H1 (cell line): ENCODE measurements around the gene TTC24. TPM values are rescaled to one million over a fixed set of nuclear protein-coding genes. Genes with fewer than 3 reads are reported as not detected.

Experiments used
- CTCF ChIA-PET: fragments of 300-600 bp; sonication (Branson Sonifier 250); formaldehyde crosslinking; loops from one replicate; lab custom pipeline; 2021; ENCODE audit not compliant: partially characterized antibody; lab: Charles Lee
- POLR2A ChIA-PET: fragments of 300-600 bp; sonication (Branson Sonifier 250); formaldehyde crosslinking; loops from one replicate; lab custom pipeline; 2021; ENCODE audit warnings: inconsistent platforms; ENCODE audit not compliant: partially characterized antibody; lab: Charles Lee
- DNase-seq, 2 experiments: peaks; one replicate each; pipeline versions ENCODE4 v3.0.0 to v3.0.0-alpha.2; 2010 to 2022; ENCODE audit warnings: low spot score in 2 of 2, low read depth in 1 of 2, mixed read lengths in 1 of 2
- FAIRE-seq: peaks from 2 replicates; lab custom pipeline; 2011; peaks lifted over from hg19 to GRCh38; lab: Jason Lieb, UNC
- H2AFZ ChIP-seq: 2 replicates; pipeline ENCODE4 v1.8.1; 2012; ENCODE audit warnings: low read length, inconsistent platforms
- H2AK5ac ChIP-seq: 2 replicates; pipeline ENCODE4 v1.6.1; 2013; ENCODE audit warnings: low read depth, low read length
- H2BK120ac ChIP-seq: replicated peaks from 2 replicates; pipeline ENCODE3; 2013; ENCODE audit warnings: low read depth, low read length, inconsistent platforms
- H2BK12ac ChIP-seq: 2 replicates; pipeline ENCODE4 v1.6.1; 2013; ENCODE audit warnings: low read depth, low read length
- H2BK15ac ChIP-seq: 2 replicates; pipeline ENCODE4 v1.6.1; 2013; ENCODE audit warnings: low read length
- H2BK20ac ChIP-seq: 2 replicates; pipeline ENCODE4 v1.6.1; 2013; ENCODE audit warnings: low read length
- H2BK5ac ChIP-seq: 2 replicates; pipeline ENCODE4 v1.6.1; 2013; ENCODE audit warnings: low read depth, low read length
- H3K14ac ChIP-seq: 2 replicates; pipeline ENCODE4 v1.6.1; 2013; ENCODE audit warnings: inconsistent platforms; ENCODE audit not compliant: insufficient read length
- H3K18ac ChIP-seq: 2 replicates; pipeline ENCODE4 v1.6.1; 2013; ENCODE audit warnings: low read length; ENCODE audit errors: extremely low read depth
- H3K23ac ChIP-seq: 2 replicates; pipeline ENCODE4 v1.6.1; 2013; ENCODE audit warnings: inconsistent platforms; ENCODE audit not compliant: insufficient read length
- H3K23me2 ChIP-seq: 2 replicates; pipeline ENCODE4 v1.6.1; 2013; ENCODE audit warnings: low read depth, low read length
- H3K27ac ChIP-seq: 2 replicates; pipeline ENCODE4 v1.6.1; 2011; ENCODE audit warnings: low read depth, low read length, inconsistent platforms
- H3K27me3 ChIP-seq, 4 experiments: replicated peaks in 1 of 4; 1 replicate in 1 of 4; 2 replicates in 3 of 4; pipeline versions ENCODE4 v1.6.1 to v1.8.1; 2011 to 2013; ENCODE audit warnings: low read length in 3 of 4, mild to moderate bottlenecking in 3 of 4, inconsistent platforms in 2 of 4, mixed read lengths in 2 of 4, moderate library complexity in 1 of 4; ENCODE audit not compliant: control insufficient read depth in 3 of 4, insufficient read depth in 3 of 4; ENCODE audit errors: extremely low read depth in 1 of 4
- H3K36me3 ChIP-seq, 4 experiments: 2 replicates each; pipeline versions ENCODE4 v1.6.1 to v1.8.1; 2011 to 2013; ENCODE audit warnings: mild to moderate bottlenecking in 4 of 4, low read length in 3 of 4, moderate library complexity in 2 of 4, control low read depth in 1 of 4, inconsistent platforms in 1 of 4; ENCODE audit not compliant: insufficient read depth in 4 of 4, control insufficient read depth in 2 of 4
- H3K4ac ChIP-seq: replicated peaks from 2 replicates; pipeline ENCODE3; 2013; ENCODE audit warnings: low read length, low read depth, mixed read lengths, inconsistent platforms; ENCODE audit not compliant: insufficient read length
- H3K4me1 ChIP-seq, 4 experiments: replicated peaks in 1 of 4; 1 replicate in 1 of 4; 2 replicates in 3 of 4; pipeline versions ENCODE4 v1.6.1 to v1.8.1; 2011 to 2013; ENCODE audit warnings: low read length in 3 of 4, inconsistent platforms in 2 of 4, mixed read lengths in 1 of 4; ENCODE audit not compliant: insufficient read depth in 4 of 4, control insufficient read depth in 3 of 4
- H3K4me2 ChIP-seq, 2 experiments: 2 replicates each; pipeline versions ENCODE4 v1.6.1 to v1.8.1; 2011 to 2013; ENCODE audit warnings: low read depth in 2 of 2, low read length in 2 of 2, control low read depth in 1 of 2, inconsistent platforms in 1 of 2, mild to moderate bottlenecking in 1 of 2; ENCODE audit not compliant: insufficient read depth in 1 of 2
- H3K4me3 ChIP-seq, 4 experiments: fragments of 200-600, 300-600 bp in 1 of 4; sonication (generic), shearing (Covaris generic), sonication (Bioruptor Twin) in 1 of 4; 2 replicates each; pipeline versions ENCODE4 v1.5.1 to v1.8.1; 2011 to 2016; ENCODE audit warnings: low read length in 4 of 4, low read depth in 3 of 4, control low read depth in 2 of 4, inconsistent platforms in 2 of 4, mild to moderate bottlenecking in 2 of 4, mixed read lengths in 1 of 4, moderate library complexity in 1 of 4; ENCODE audit not compliant: insufficient read depth in 2 of 4; ENCODE audit errors: extremely low read depth in 1 of 4
- H3K56ac ChIP-seq: replicated peaks from 2 replicates; pipeline ENCODE3; 2013; ENCODE audit warnings: low read depth, mild to moderate bottlenecking, mixed read lengths, low read length, inconsistent platforms; ENCODE audit not compliant: insufficient read length
- H3K79me1 ChIP-seq: 2 replicates; pipeline ENCODE4 v1.6.1; 2013; ENCODE audit warnings: low read depth, low read length, control low read depth
- H3K79me2 ChIP-seq, 2 experiments: 2 replicates each; pipeline versions ENCODE4 v1.6.1 to v1.8.1; 2012 to 2013; ENCODE audit warnings: low read length in 2 of 2, mild to moderate bottlenecking in 2 of 2, inconsistent platforms in 1 of 2; ENCODE audit not compliant: insufficient read depth in 2 of 2, control insufficient read depth in 1 of 2
- H3K9ac ChIP-seq, 4 experiments: replicated peaks in 1 of 4; 1 replicate in 1 of 4; 2 replicates in 3 of 4; pipeline versions ENCODE4 v1.6.1 to v1.8.1; 2011 to 2013; ENCODE audit warnings: low read depth in 3 of 4, low read length in 3 of 4, control low read depth in 2 of 4, mild to moderate bottlenecking in 2 of 4, moderate library complexity in 2 of 4, inconsistent platforms in 1 of 4; ENCODE audit errors: extremely low read depth in 1 of 4
- H3K9me3 ChIP-seq, 2 experiments: 2 replicates each; pipeline versions ENCODE4 v1.6.1 to v1.8.1; 2012 to 2013; ENCODE audit warnings: mild to moderate bottlenecking in 2 of 2, moderate library complexity in 2 of 2, control low read depth in 1 of 2, inconsistent platforms in 1 of 2, low read depth in 1 of 2, low read length in 1 of 2, mixed read lengths in 1 of 2; ENCODE audit not compliant: insufficient read depth in 2 of 2
- H4K20me1 ChIP-seq, 2 experiments: replicated peaks in 1 of 2; 2 replicates each; pipeline versions ENCODE3 to v1.8.1; 2011 to 2013; ENCODE audit warnings: inconsistent platforms in 2 of 2, low read length in 2 of 2, mild to moderate bottlenecking in 1 of 2; ENCODE audit not compliant: insufficient read depth in 2 of 2, control insufficient read depth in 1 of 2
- H4K5ac ChIP-seq: 2 replicates; pipeline ENCODE4 v1.6.1; 2013; ENCODE audit warnings: low read length, low read depth, mixed read lengths, inconsistent platforms; ENCODE audit not compliant: insufficient read length
- H4K8ac ChIP-seq: 2 replicates; pipeline ENCODE4 v1.8.0; 2013; ENCODE audit warnings: mild to moderate bottlenecking, moderate library complexity, low read length, inconsistent platforms; ENCODE audit not compliant: insufficient read depth; ENCODE audit errors: extremely low read depth
- H4K91ac ChIP-seq: replicated peaks from 2 replicates; pipeline ENCODE3; 2013; ENCODE audit warnings: low read length, mixed read lengths, inconsistent platforms; ENCODE audit not compliant: insufficient read length
- BRCA1 ChIP-seq: IDR thresholded peaks from 2 replicates; pipeline ENCODE4 v1.6.1; 2012; ENCODE audit warnings: low read depth, low read length, improper control_type of control experiment
- CBX5 ChIP-seq: fragments of 300-800, 300-1000 bp; sonication (generic); IDR thresholded peaks from 2 replicates; pipeline ENCODE4 v1.7.1; 2016; ENCODE audit warnings: antibody characterized with exemption, low read length, low read depth
- CTCF ChIP-seq, 3 experiments: IDR thresholded peaks; 1 replicate in 2 of 3; 2 replicates in 1 of 3; pipeline versions ENCODE4 v1.5.1 to v1.6.1; 2011; ENCODE audit warnings: low read length in 3 of 3, mild to moderate bottlenecking in 3 of 3, inconsistent platforms in 2 of 3, low read depth in 1 of 3, moderate library complexity in 1 of 3; ENCODE audit not compliant: insufficient read depth in 1 of 3; ENCODE audit errors: control extremely low read depth in 1 of 3
- RAD21 ChIP-seq, 2 experiments: IDR thresholded peaks in 1 of 2; conservative IDR thresholded peaks in 1 of 2; 2 replicates each; pipeline ENCODE4 v1.6.1; 2011; ENCODE audit warnings: low read depth in 2 of 2, low read length in 2 of 2, improper control_type of control experiment in 1 of 2, inconsistent platforms in 1 of 2, mild to moderate bottlenecking in 1 of 2, moderate library complexity in 1 of 2
- SP4 ChIP-seq: IDR thresholded peaks from 2 replicates; pipeline ENCODE4 v1.6.1; 2012; ENCODE audit warnings: low read length, inconsistent platforms
- WGBS, 2 experiments: shearing (Covaris generic) in 1 of 2; methylation state at CpG; one replicate each; pipeline versions ENCODE4 v1.1.6 to v1.1.7; 2013 to 2015; ENCODE audit warnings: low lambda C conversion rate in 2 of 2, mixed read lengths in 2 of 2, inconsistent platforms in 1 of 2, low coverage in 1 of 2, missing lambda C conversion rate in 1 of 2; ENCODE audit not compliant: insufficient replicate concordance in 2 of 2, insufficient coverage in 1 of 2, insufficient read length in 1 of 2; ENCODE audit errors: extremely low coverage in 1 of 2, missing lambda C conversion rate in 1 of 2; 5-methylcytosine and 5-hydroxymethylcytosine counted together
- polyA plus RNA-seq, 7 experiments: library from polyadenylated mRNA; depleted of rRNA in 3 of 7; stranded (reverse) in 5 of 7; unstranded in 2 of 7; fragments of >200 nt in 5 of 7; fragments of 200-250 nt in 2 of 7; gene quantifications; 1 replicate in 5 of 7; 2 replicates in 1 of 7; 4 replicates in 1 of 7; pipeline versions ENCODE4 v1.2.1 to v1.2.3, GENCODE V29; 2011 to 2013; ENCODE audit warnings: missing spikeins in 2 of 7, mixed read lengths in 2 of 7
- total RNA-seq: library from RNA; stranded (reverse); fragmentation: NEBNext Ultra II Directional; extraction: Animal tissue kit (Norgen Biotek cat#: 25700); gene quantifications from 2 replicates; pipeline ENCODE4 v1.2.1, GENCODE V29; 2021
- TF ChIP-seq, protein P1 (sequence below): IDR thresholded peaks from 2 replicates; pipeline ENCODE4 v1.6.1; 2012; ENCODE audit warnings: inconsistent platforms

Gene TTC24
- total and polyA plus RNA-seq, 2 of the 8 experiments (the other 6 are each of a cell fraction or from before 2014, with no cell fraction given) = 0.08 TPM; not detected in 1

DNA sequence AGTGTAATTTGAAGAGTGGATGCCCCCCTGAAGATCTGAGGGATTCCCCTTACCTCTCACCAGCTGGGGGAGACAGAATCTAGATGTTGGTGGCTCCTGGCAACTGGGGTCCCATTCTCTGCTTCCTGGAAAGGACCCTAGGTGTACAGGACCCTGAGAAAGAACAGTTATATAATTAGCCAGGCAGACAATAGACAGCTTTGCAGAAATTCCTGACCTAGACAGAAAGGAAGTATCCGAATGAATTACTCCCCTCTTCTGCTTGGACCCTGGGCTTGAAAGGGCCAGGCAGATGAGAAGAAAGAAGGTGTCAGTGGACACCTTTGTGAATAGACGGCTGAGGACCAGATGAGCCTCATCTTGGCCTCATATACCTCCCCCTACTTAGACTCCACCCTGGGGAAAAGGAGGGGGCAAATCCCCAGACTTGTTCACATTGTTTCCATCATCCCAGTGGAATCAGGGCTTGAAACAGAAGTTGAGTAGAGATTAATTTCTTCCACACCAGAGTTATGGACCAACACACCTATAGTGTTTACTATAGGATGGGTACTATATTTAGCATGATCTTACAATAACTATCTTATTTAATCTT is 5.4 kb upstream of the TTC24 start:
- Histone ChIP-seq H4K91ac (no peak overlapping the region), H2BK15ac (no peak overlapping the region), H3K9ac (no peak overlapping the region), H3K4me3 (no peak overlapping the region), H3K18ac (no peak overlapping the region), H2BK12ac (no peak overlapping the region), H2BK20ac (no peak overlapping the region), H3K14ac (no peak overlapping the region), H3K27me3 (no peaks in the 10 kb centered on the region), H3K79me2 (0 out of 4 replicates have a peak, but pooled peaks cover 0 to 5% of the 10 kb centered on the region in 2 experiments), H3K79me1 (no peaks in the 10 kb centered on the region; the same call in 1 of the 2 replicates), H2AK5ac (no peak overlapping the region), H3K36me3 (no peaks in the 10 kb centered on the region), H2BK5ac (no peak overlapping the region), H4K20me1 (no peaks in the 10 kb centered on the region), H3K23me2 (peaks cover 3% of the 10 kb centered on the region; the same call in 1 of the 2 replicates), H2AFZ (no peak overlapping the region), H4K5ac (no peak overlapping the region), H3K56ac (no peak overlapping the region), H2BK120ac (no peak overlapping the region), H3K27ac (no peak overlapping the region), H3K9me3 (no peaks in the 10 kb centered on the region), H4K8ac (no peak overlapping the region), H3K23ac (no peak overlapping the region), H3K4ac (no peak overlapping the region), H3K4me2 (no peak overlapping the region), H3K4me1 (no peaks in the 10 kb centered on the region; a peak in 1 of 7 replicates)
- WGBS, 2 experiments = 85% methylated on average over 2 of the region's 2 CpGs; no CpG with 5 or more reads in 1 of the 2 experiments
- CTCF ChIA-PET = interaction anchor here (0.6 to 2.2 kb wide), 7 partner anchors 8 to 188 kb away, joined by 3 to 9 read pairs (median 4); no protein-coding TSS in a partner anchor
- POLR2A ChIA-PET = interaction anchor here (1.5 to 2.0 kb wide), 3 partner anchors 11 to 18 kb away, joined by 4 to 6 read pairs (median 4); partner anchors contain the start of gene NAXE
- DNase-seq (no peak), FAIRE-seq (no peak)
- no peak for TF ChIP-seq CTCF (IDR thresholded peaks at IDR 0.05; ENCODE audit: control extremely low read depth in 1 of 3, insufficient read depth in 1 of 3, low read depth in 1 of 3, low read length in 3 of 3)
- TF ChIP-seq CBX5 = no peak
- no peak for TF ChIP-seq BRCA1
- no peak for TF ChIP-seq SP4
- TF ChIP-seq, protein P1, sequence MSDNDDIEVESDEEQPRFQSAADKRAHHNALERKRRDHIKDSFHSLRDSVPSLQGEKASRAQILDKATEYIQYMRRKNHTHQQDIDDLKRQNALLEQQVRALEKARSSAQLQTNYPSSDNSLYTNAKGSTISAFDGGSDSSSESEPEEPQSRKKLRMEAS = no peak
- peak in 1 of 2 experiments; percentile 25; a peak in 1 of 4 replicates for TF ChIP-seq RAD21 (IDR thresholded peaks at IDR 0.05 in 1 of 2, conservative IDR thresholded peaks at IDR 0.05 in 1 of 2; ENCODE audit: low read depth in 2 of 2, low read length in 2 of 2)
